ENCODE results near the gene ARHGDIB. TPM values are rescaled to one million over a fixed set of nuclear protein-coding genes. Genes with fewer than 3 reads are reported as not detected.

ARHGDIB gene
- total RNA-seq, 2 donors from 2014 or later = 0.66 to 0.95 TPM

DNA sequence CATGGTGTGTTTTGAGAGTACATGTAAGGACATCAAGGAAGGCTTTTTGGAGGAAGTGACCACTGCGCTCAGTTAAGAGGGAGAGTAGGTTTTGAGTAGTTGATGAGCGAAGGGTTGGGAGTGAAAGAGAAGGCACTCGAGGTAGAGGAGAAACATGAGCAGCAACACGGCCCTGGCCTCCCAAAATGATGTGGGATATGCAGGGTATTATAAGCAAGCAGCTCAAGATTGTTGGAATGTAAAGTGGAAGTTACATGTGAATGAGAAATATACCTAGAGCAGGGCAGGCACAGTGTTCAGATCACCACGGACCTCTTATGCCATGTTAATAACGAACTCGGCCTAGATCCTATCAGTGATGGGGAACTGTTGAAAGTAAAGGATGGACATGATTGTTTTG is 2.1 kb upstream of the ARHGDIB start:
- TF ChIP-seq, protein P1, sequence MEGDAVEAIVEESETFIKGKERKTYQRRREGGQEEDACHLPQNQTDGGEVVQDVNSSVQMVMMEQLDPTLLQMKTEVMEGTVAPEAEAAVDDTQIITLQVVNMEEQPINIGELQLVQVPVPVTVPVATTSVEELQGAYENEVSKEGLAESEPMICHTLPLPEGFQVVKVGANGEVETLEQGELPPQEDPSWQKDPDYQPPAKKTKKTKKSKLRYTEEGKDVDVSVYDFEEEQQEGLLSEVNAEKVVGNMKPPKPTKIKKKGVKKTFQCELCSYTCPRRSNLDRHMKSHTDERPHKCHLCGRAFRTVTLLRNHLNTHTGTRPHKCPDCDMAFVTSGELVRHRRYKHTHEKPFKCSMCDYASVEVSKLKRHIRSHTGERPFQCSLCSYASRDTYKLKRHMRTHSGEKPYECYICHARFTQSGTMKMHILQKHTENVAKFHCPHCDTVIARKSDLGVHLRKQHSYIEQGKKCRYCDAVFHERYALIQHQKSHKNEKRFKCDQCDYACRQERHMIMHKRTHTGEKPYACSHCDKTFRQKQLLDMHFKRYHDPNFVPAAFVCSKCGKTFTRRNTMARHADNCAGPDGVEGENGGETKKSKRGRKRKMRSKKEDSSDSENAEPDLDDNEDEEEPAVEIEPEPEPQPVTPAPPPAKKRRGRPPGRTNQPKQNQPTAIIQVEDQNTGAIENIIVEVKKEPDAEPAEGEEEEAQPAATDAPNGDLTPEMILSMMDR (conservative IDR thresholded peaks at IDR 0.05) = no peak
- no peaks in the 10 kb centered on the region for H3K27me3 ChIP-seq (ENCODE audit: control insufficient read depth, insufficient read depth, low read length, poor library complexity, severe bottlenecking)
- H3K36me3 ChIP-seq (ENCODE audit: control insufficient read depth, insufficient read depth, low read length) = no peaks in the 10 kb centered on the region
- H3K27ac Mint-ChIP-seq = no peak overlapping the region
- no peak overlapping the region for H3K4me3 ChIP-seq (ENCODE audit: low read length)
- no peaks in the 10 kb centered on the region for H3K27me3 Mint-ChIP-seq (ENCODE audit: insufficient read depth)
- H3K9me3 ChIP-seq (ENCODE audit: control insufficient read depth, low read length) = no peaks in the 10 kb centered on the region
- peaks cover 9% of the 10 kb centered on the region for H3K4me1 Mint-ChIP-seq
- H3K4me1 ChIP-seq (ENCODE audit: control insufficient read depth, insufficient read depth, low read length) = no peaks in the 10 kb centered on the region
- DNase-seq = no peak
- no peak overlapping the region for H3K27ac ChIP-seq (ENCODE audit: low read depth, low read length)
- no peak overlapping the region for H3K4me3 Mint-ChIP-seq
- H3K9ac ChIP-seq (ENCODE audit: extremely low read depth, low read length, poor library complexity, severe bottlenecking) = no peak overlapping the region
- H3K9me3 Mint-ChIP-seq = no peaks in the 10 kb centered on the region
- 93 to 96% methylated on average over 7 of the region's 7 CpGs for WGBS, 2 experiments (ENCODE audit: insufficient coverage in 1 of 2, insufficient read length in 1 of 2)
- no peaks in the 10 kb centered on the region for H3K36me3 Mint-ChIP-seq (ENCODE audit: low read depth)

DNA sequence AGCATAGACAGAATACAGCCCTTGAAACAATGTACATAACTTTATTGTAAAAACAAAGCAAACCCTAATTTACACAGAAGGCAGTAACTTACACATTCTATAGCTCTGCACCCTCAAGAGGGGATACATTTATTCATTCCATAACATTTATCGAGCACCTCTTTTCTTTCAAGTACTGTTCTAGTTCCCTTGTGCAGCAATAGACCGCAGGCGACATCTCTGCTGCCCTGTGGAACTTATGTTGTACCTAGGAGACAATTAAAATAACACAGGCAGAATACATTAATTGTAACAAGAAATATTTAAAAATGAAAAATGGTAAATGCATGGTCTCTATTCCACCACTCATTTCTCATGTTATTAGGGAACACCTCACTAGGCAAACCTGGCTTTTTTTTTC is 1.4 kb upstream of the ARHGDIB start:
- TF ChIP-seq, protein P1 (conservative IDR thresholded peaks at IDR 0.05) = no peak
- Mint-ChIP-seq H3K27me3 (ENCODE audit: insufficient read depth) (no peaks in the 10 kb centered on the region), H3K4me1 (peaks cover 9% of the 10 kb centered on the region), H3K4me3 (no peak overlapping the region), H3K36me3 (ENCODE audit: low read depth) (no peaks in the 10 kb centered on the region), H3K27ac (no peak overlapping the region), H3K9me3 (no peaks in the 10 kb centered on the region)
- H3K9me3 ChIP-seq (ENCODE audit: control insufficient read depth, low read length) = no peaks in the 10 kb centered on the region
- 98% methylated on average over 3 of the region's 3 CpGs; no CpG with 5 or more reads in 1 of the 2 experiments for WGBS, 2 experiments (ENCODE audit: insufficient coverage in 1 of 2, insufficient read length in 1 of 2)
- DNase-seq = no peak
- H3K4me3 ChIP-seq (ENCODE audit: low read length) = no peak overlapping the region
- H3K27me3 ChIP-seq (ENCODE audit: control insufficient read depth, insufficient read depth, low read length, poor library complexity, severe bottlenecking) = no peaks in the 10 kb centered on the region
- H3K9ac ChIP-seq (ENCODE audit: extremely low read depth, low read length, poor library complexity, severe bottlenecking) = no peak overlapping the region
- no peak overlapping the region for H3K27ac ChIP-seq (ENCODE audit: low read depth, low read length)
- no peaks in the 10 kb centered on the region for H3K36me3 ChIP-seq (ENCODE audit: control insufficient read depth, insufficient read depth, low read length)
- no peaks in the 10 kb centered on the region for H3K4me1 ChIP-seq (ENCODE audit: control insufficient read depth, insufficient read depth, low read length)

DNA sequence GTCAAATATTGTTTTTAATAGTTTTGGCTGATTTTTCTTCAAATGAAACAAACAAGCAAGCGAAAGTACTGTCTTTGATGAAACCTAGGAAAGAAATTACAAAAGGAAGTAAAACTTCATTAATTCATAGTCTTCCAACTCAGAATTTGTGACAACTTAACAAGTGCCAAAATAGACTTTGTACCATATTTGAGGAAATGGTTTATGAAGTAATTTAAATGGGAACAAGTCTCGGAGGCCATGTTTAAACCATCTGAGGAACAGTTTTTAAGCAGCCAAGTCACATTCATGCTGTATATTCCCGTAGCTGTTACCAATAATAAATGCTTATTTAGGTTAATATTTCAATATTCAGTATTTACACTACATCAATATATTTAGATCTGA is 745 bp upstream of the ARHGDIB start:
- H3K4me3 Mint-ChIP-seq = no peak overlapping the region
- H3K4me1 Mint-ChIP-seq = peaks cover 9% of the 10 kb centered on the region
- no peak overlapping the region for H3K4me3 ChIP-seq (ENCODE audit: low read length)
- no peaks in the 10 kb centered on the region for H3K36me3 ChIP-seq (ENCODE audit: control insufficient read depth, insufficient read depth, low read length)
- no peaks in the 10 kb centered on the region for H3K9me3 Mint-ChIP-seq
- no peaks in the 10 kb centered on the region for H3K9me3 ChIP-seq (ENCODE audit: control insufficient read depth, low read length)
- WGBS, 2 experiments (ENCODE audit: insufficient coverage in 1 of 2, insufficient read length in 1 of 2) = 92 to 100% methylated on average over 1 to 2 of the region's 3 CpGs
- no peaks in the 10 kb centered on the region for H3K27me3 ChIP-seq (ENCODE audit: control insufficient read depth, insufficient read depth, low read length, poor library complexity, severe bottlenecking)
- no peak overlapping the region for H3K27ac Mint-ChIP-seq
- no peak overlapping the region for H3K27ac ChIP-seq (ENCODE audit: low read depth, low read length)
- TF ChIP-seq, protein P1 (conservative IDR thresholded peaks at IDR 0.05) = no peak
- H3K9ac ChIP-seq (ENCODE audit: extremely low read depth, low read length, poor library complexity, severe bottlenecking) = no peak overlapping the region
- H3K4me1 ChIP-seq (ENCODE audit: control insufficient read depth, insufficient read depth, low read length) = no peaks in the 10 kb centered on the region
- DNase-seq = no peak
- no peaks in the 10 kb centered on the region for H3K27me3 Mint-ChIP-seq (ENCODE audit: insufficient read depth)
- H3K36me3 Mint-ChIP-seq (ENCODE audit: low read depth) = no peaks in the 10 kb centered on the region

All from endodermal cell (in vitro differentiated cells).